Lower leg skin (tissue), 3 donors: ENCODE measurements around the gene KLHDC7A.

Source experiments
- CTCF ChIP-seq, 3 donors: fragments of 450-650 bp; IDR thresholded peaks; one replicate each; pipeline ENCODE4 v1.5.1; 2016; ENCODE audit warnings: antibody characterized with exemption in 3 of 3, mild to moderate bottlenecking in 3 of 3, moderate library complexity in 2 of 3
- POLR2A ChIP-seq, 2 donors: fragments of 450-650 bp; IDR thresholded peaks; one replicate each; pipeline ENCODE4 v1.6.1; 2016 to 2017; ENCODE audit warnings: antibody characterized with exemption in 2 of 2, mild to moderate bottlenecking in 1 of 2, moderate library complexity in 1 of 2

- TF ChIP-seq CTCF (IDR thresholded peaks at IDR 0.05) (no peak), POLR2A (IDR thresholded peaks at IDR 0.05) (no peak)
Measured at GRCh38 chr1:18513995-18514394, 33.3 kb downstream of the KLHDC7A start.
